HepG2 (cell line): ENCODE measurements around the gene SELENOV. TPM values are rescaled to one million over a fixed set of nuclear protein-coding genes. Genes with fewer than 3 reads are reported as not detected.

Experiments used
- AKAP8 ChIP-seq: sonication (generic); formaldehyde crosslinking; IDR thresholded peaks from 2 replicates; pipeline ENCODE4 v1.5.1; 2020; ENCODE audit warnings: mild to moderate bottlenecking, missing genetic modification reagents
- CEBPB ChIP-seq: IDR thresholded peaks from 2 replicates; pipeline ENCODE4 v1.6.1; 2011; ENCODE audit warnings: low read depth, low read length, improper control_type of control experiment, borderline replicate concordance
- ELF3 ChIP-seq: IDR thresholded peaks from 2 replicates; pipeline ENCODE4 v1.6.1; 2016; ENCODE audit warnings: missing genetic modification reagents, missing compliant biosample characterization
- ESRRA ChIP-seq: sonication (generic); formaldehyde crosslinking; IDR thresholded peaks from 2 replicates; pipeline ENCODE4 v1.5.1; 2020; ENCODE audit warnings: mild to moderate bottlenecking, low read depth, missing genetic modification reagents
- GMEB2 ChIP-seq: IDR thresholded peaks from 2 replicates; pipeline ENCODE4 v1.6.1; 2016; ENCODE audit warnings: missing biosample characterization, missing genetic modification reagents, low read depth
- GTF3A ChIP-seq: sonication (generic); formaldehyde crosslinking; conservative IDR thresholded peaks from 2 replicates; pipeline ENCODE4 v1.4.0; 2020; ENCODE audit warnings: mild to moderate bottlenecking, missing genetic modification reagents
- KLF11 ChIP-seq: IDR thresholded peaks from 2 replicates; pipeline ENCODE4 v1.6.1; 2016; ENCODE audit warnings: missing compliant biosample characterization
- MIER2 ChIP-seq: IDR thresholded peaks from 2 replicates; pipeline ENCODE4 v1.6.1; 2016; ENCODE audit warnings: missing biosample characterization, missing genetic modification reagents
- RELA ChIP-seq: sonication (generic); formaldehyde crosslinking; IDR thresholded peaks from 2 replicates; pipeline ENCODE4 v1.4.0; 2020; ENCODE audit warnings: missing genetic modification reagents
- SP5 ChIP-seq: IDR thresholded peaks from 2 replicates; pipeline ENCODE4 v1.6.1; 2016; ENCODE audit warnings: low read depth, borderline replicate concordance
- SRF ChIP-seq: IDR thresholded peaks from 2 replicates; pipeline ENCODE4 v1.6.1; 2011; ENCODE audit warnings: mild to moderate bottlenecking, low read depth, low read length, moderate library complexity
- ZBTB26 ChIP-seq: IDR thresholded peaks from 2 replicates; pipeline ENCODE4 v1.6.1; 2016; ENCODE audit warnings: missing compliant biosample characterization, missing genetic modification reagents, borderline replicate concordance
- ZFYVE20 ChIP-seq: sonication (generic); formaldehyde crosslinking; IDR thresholded peaks from 2 replicates; pipeline ENCODE4 v1.8.0; 2023; ENCODE audit warnings: low read depth, mild to moderate bottlenecking, moderate library complexity, missing genetic modification reagents, borderline replicate concordance
- ZNF160 ChIP-seq: sonication (generic); formaldehyde crosslinking; IDR thresholded peaks from 2 replicates; pipeline ENCODE4 v1.8.0; 2022; ENCODE audit warnings: mild to moderate bottlenecking, inconsistent platforms, missing genetic modification reagents
- ZNF296 ChIP-seq: sonication (generic); formaldehyde crosslinking; conservative IDR thresholded peaks from 2 replicates; pipeline ENCODE4 v1.5.0; 2020; ENCODE audit warnings: mild to moderate bottlenecking, missing genetic modification reagents
- ZNF414 ChIP-seq: sonication (generic); formaldehyde crosslinking; IDR thresholded peaks from 2 replicates; pipeline ENCODE4 v1.5.0; 2020; ENCODE audit warnings: missing genetic modification reagents
- ZNF678 ChIP-seq: sonication (generic); formaldehyde crosslinking; IDR thresholded peaks from 2 replicates; pipeline ENCODE4 v1.4.0; 2020; ENCODE audit warnings: mild to moderate bottlenecking, missing genetic modification reagents
- ZSCAN21 ChIP-seq: sonication (generic); formaldehyde crosslinking; IDR thresholded peaks from 2 replicates; pipeline ENCODE4 v1.8.0; 2022; ENCODE audit warnings: mild to moderate bottlenecking, missing genetic modification reagents, moderate library complexity, borderline replicate concordance
- polyA plus RNA-seq, 8 experiments: library from polyadenylated mRNA; depleted of rRNA in 3 of 8; stranded (reverse) in 7 of 8; unstranded in 1 of 8; fragments of >200 nt; fragmentation: Illumina TruSeq in 4 of 8; extraction: Trizol in 4 of 8; gene quantifications; 2 replicates each; pipeline versions ENCODE4 v1.2.1 to v1.2.3, GENCODE V29; 2011 to 2016; ENCODE audit warnings: low read depth in 4 of 8, missing spikeins in 1 of 8, mixed read lengths in 1 of 8; ENCODE audit not compliant: insufficient read depth in 1 of 8
- total RNA-seq, 5 experiments: library from RNA; depleted of rRNA; stranded (reverse); fragments of >200 nt; fragmentation: Illumina TruSeq; extraction: Trizol; gene quantifications; 2 replicates each; pipeline ENCODE4 v1.2.3, GENCODE V29; 2016; ENCODE audit warnings: low read depth in 1 of 5
- TF ChIP-seq, protein P1 (sequence below): sonication (generic); formaldehyde crosslinking; IDR thresholded peaks from 2 replicates; pipeline ENCODE4 v1.8.0; 2022; ENCODE audit warnings: mild to moderate bottlenecking, missing genetic modification reagents, moderate library complexity
- TF ChIP-seq, protein P2 (sequence below): fragments of 450-650 bp; IDR thresholded peaks from 2 replicates; pipeline ENCODE4 v1.6.1; 2017; ENCODE audit warnings: mild to moderate bottlenecking
- TF ChIP-seq, protein P3 (sequence below): IDR thresholded peaks from 2 replicates; pipeline ENCODE4 v1.6.1; 2018; ENCODE audit warnings: missing genetic modification reagents, mild to moderate bottlenecking, missing compliant biosample characterization

The SELENOV gene
- total and polyA plus RNA-seq, 2 of the 13 experiments (the other 11 are each of a cell fraction or from before 2014, with no cell fraction given) = not detected

DNA sequence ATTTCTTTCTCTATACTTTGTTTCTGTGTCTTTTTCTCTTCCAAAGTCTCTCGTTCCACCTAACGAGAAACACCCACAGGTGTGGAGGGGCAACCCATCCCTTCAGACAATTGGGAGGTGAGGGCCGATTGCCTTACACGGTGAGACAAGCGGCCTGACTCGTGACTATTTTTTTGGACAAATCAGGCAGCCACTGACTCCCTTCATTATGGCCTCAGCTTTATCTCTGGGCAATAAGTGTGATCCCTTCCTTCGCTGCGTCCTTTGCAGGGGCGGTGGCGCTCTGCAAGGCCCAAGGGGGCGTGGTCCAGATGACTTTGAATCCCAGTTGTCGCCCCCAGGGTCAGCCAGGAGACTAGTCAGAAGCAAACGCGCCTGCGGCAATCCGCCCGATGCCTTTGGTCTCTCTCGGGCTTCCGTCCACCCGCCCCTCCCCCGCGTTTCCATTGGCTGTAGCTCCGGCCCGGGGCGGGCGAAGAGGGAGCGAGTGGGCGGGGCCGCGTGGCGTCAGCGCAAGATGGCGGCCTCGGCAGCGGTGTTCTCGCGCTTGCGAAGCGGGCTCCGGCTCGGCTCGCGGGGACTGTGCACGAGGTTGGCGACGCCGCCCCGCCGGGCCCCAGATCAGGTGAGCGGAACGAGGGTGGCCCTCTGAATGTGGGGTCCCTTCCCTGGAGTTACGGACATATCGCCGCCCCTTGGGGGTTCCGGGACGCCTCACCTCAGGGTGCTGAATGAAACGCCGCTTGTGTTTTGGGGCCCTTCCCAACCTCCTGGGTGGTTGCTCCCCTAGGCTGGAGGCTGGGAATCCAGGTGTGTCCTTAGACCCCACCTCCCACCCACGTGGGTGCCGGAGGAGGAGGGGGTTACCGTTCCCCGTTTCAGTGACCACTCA is 34.4 kb upstream of the SELENOV start, which contains the start of gene TIMM50 (continued):
- TF ChIP-seq GMEB2 (CRISPR knock-in tag) = peak; percentile 50
- TF ChIP-seq ZNF160 (CRISPR knock-in tag) = no peak
- TF ChIP-seq GTF3A (CRISPR knock-in tag) = no peak
- peak; percentile 62 for TF ChIP-seq ELF3 (CRISPR knock-in tag)
- TF ChIP-seq, protein P1, sequence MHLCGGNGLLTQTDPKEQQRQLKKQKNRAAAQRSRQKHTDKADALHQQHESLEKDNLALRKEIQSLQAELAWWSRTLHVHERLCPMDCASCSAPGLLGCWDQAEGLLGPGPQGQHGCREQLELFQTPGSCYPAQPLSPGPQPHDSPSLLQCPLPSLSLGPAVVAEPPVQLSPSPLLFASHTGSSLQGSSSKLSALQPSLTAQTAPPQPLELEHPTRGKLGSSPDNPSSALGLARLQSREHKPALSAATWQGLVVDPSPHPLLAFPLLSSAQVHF = no peak
- TF ChIP-seq SRF = no peak
- peak; percentile 76; the same call in 1 of the 2 replicates for TF ChIP-seq ZNF414 (CRISPR knock-in tag)
- peak; percentile 88 for TF ChIP-seq ESRRA (CRISPR knock-in tag)
- TF ChIP-seq CEBPB = no peak
- peak; percentile 23; the same call in 1 of the 2 replicates for TF ChIP-seq ZSCAN21 (CRISPR knock-in tag)
- no peak; the same call in 1 of the 2 replicates for TF ChIP-seq ZNF678 (CRISPR knock-in tag)
- TF ChIP-seq ZFYVE20 = no peak
- TF ChIP-seq ZNF296 (CRISPR knock-in tag) = no peak
- TF ChIP-seq, protein P2, sequence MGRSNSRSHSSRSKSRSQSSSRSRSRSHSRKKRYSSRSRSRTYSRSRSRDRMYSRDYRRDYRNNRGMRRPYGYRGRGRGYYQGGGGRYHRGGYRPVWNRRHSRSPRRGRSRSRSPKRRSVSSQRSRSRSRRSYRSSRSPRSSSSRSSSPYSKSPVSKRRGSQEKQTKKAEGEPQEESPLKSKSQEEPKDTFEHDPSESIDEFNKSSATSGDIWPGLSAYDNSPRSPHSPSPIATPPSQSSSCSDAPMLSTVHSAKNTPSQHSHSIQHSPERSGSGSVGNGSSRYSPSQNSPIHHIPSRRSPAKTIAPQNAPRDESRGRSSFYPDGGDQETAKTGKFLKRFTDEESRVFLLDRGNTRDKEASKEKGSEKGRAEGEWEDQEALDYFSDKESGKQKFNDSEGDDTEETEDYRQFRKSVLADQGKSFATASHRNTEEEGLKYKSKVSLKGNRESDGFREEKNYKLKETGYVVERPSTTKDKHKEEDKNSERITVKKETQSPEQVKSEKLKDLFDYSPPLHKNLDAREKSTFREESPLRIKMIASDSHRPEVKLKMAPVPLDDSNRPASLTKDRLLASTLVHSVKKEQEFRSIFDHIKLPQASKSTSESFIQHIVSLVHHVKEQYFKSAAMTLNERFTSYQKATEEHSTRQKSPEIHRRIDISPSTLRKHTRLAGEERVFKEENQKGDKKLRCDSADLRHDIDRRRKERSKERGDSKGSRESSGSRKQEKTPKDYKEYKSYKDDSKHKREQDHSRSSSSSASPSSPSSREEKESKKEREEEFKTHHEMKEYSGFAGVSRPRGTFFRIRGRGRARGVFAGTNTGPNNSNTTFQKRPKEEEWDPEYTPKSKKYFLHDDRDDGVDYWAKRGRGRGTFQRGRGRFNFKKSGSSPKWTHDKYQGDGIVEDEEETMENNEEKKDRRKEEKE = no peak
- TF ChIP-seq, protein P3, sequence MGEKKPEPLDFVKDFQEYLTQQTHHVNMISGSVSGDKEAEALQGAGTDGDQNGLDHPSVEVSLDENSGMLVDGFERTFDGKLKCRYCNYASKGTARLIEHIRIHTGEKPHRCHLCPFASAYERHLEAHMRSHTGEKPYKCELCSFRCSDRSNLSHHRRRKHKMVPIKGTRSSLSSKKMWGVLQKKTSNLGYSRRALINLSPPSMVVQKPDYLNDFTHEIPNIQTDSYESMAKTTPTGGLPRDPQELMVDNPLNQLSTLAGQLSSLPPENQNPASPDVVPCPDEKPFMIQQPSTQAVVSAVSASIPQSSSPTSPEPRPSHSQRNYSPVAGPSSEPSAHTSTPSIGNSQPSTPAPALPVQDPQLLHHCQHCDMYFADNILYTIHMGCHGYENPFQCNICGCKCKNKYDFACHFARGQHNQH (CRISPR knock-in tag) = peak; percentile 82
- no peak for TF ChIP-seq AKAP8
- TF ChIP-seq RELA (CRISPR knock-in tag) = no peak
- 0 out of 2 replicates have a peak, but pooled peaks have one; percentile 10 for TF ChIP-seq ZBTB26 (CRISPR knock-in tag)
- TF ChIP-seq SP5 (CRISPR knock-in tag) = peak; percentile 91; the same call in 1 of the 2 replicates
- peak; percentile 83 for TF ChIP-seq KLF11 (CRISPR knock-in tag)
- TF ChIP-seq MIER2 (CRISPR knock-in tag) = no peak
